Hepatocyte (in vitro differentiated cells): ENCODE data around the gene NT5DC1.

ENCODE experiments used
- EZH2 ChIP-seq: fragments of 200-600 bp; sonication (generic); IDR thresholded peaks from 2 replicates; pipeline ENCODE4 v1.6.1; 2016; ENCODE audit warnings: antibody characterized with exemption, mild to moderate bottlenecking, borderline replicate concordance
- TF ChIP-seq, protein P1 (sequence below): fragments of 200-600 bp; sonication (generic); IDR thresholded peaks from 2 replicates; pipeline ENCODE4 v1.5.1; 2016; ENCODE audit warnings: antibody characterized with exemption, mild to moderate bottlenecking; ENCODE audit not compliant: poor library complexity

DNA sequence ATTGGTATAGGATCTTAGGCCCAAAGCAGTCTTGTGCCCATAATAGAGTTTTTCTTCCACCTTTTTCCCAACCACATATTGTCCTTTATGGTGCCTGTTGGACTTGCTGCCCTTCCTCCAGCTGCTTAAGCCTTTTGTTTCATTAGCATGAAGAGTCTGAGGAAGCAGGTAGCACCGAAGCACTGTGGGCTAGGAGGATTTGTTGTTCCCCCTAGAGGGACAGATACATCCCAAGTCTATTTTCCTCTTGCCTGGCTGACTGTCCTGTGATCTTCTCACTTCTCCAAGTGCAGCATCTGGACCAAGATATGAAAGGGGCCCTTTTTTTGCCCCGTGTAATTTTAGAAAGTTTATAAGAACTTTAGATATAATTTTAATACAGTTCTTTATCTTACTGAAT is 75.9 kb downstream of the NT5DC1 start:
- TF ChIP-seq, protein P1, sequence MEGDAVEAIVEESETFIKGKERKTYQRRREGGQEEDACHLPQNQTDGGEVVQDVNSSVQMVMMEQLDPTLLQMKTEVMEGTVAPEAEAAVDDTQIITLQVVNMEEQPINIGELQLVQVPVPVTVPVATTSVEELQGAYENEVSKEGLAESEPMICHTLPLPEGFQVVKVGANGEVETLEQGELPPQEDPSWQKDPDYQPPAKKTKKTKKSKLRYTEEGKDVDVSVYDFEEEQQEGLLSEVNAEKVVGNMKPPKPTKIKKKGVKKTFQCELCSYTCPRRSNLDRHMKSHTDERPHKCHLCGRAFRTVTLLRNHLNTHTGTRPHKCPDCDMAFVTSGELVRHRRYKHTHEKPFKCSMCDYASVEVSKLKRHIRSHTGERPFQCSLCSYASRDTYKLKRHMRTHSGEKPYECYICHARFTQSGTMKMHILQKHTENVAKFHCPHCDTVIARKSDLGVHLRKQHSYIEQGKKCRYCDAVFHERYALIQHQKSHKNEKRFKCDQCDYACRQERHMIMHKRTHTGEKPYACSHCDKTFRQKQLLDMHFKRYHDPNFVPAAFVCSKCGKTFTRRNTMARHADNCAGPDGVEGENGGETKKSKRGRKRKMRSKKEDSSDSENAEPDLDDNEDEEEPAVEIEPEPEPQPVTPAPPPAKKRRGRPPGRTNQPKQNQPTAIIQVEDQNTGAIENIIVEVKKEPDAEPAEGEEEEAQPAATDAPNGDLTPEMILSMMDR, result no peak
- no peak for TF ChIP-seq EZH2
